ENCODE results near the gene CDK11A. TPM values are rescaled to one million over a fixed set of nuclear protein-coding genes. Genes with fewer than 3 reads are reported as not detected.
"Not testable (repeated sequence)": the region's sequence is repeated elsewhere in the genome, so short reads cannot be mapped to it uniquely, and the experiment has no call there.

CDK11A gene
- total and polyA plus RNA-seq, 5 experiments from 2014 or later, result 14.2 to 173 (median 28.6) TPM

GRCh38 chr1:1729116-1729816 is 5.1 kb upstream of the CDK11A start:
- peaks cover 0 to 12% (median 5%) of the 10 kb centered on the region in 4 donors for H3K4me1 Mint-ChIP-seq
- not testable (repeated sequence) for H3K4me3 Mint-ChIP-seq

GRCh38 chr1:1728308-1729005 is 4.3 kb upstream of the CDK11A start:
- DNase-seq, result peak in 1 of 10 donors; percentile 27
- not testable (repeated sequence) for ATAC-seq
- H3K36me3 Mint-ChIP-seq, result peaks cover 0 to 27% (median 1%) of the 10 kb centered on the region in 3 donors

More at GRCh38 chr1:1729116-1729816, 5.1 kb upstream of the CDK11A start:
- DNase-seq, ATAC-seq, H3K9me3 Mint-ChIP-seq, H3K27me3 Mint-ChIP-seq: not testable (repeated sequence)
- Mint-ChIP-seq H3K27ac (peak overlapping the region in 8 of 10 donors; percentile 15 to 83 (median 68)), H3K36me3 (peaks cover 0 to 28% (median 1%) of the 10 kb centered on the region in 3 donors)
- POLR2A ChIA-PET, result interaction anchor here (1.1 kb wide), 1 partner anchor 64 kb away, joined by 3 read pairs; no protein-coding TSS in a partner anchor

GRCh38 chr1:1727131-1727651 is 3.0 kb upstream of the CDK11A start:
- DNase-seq, ATAC-seq, H3K27me3 Mint-ChIP-seq, POLR2A ChIA-PET, H3K9me3 Mint-ChIP-seq: not testable (repeated sequence)
- H3K4me1 Mint-ChIP-seq, result peaks cover 0 to 12% (median 4%) of the 10 kb centered on the region in 4 donors
- peaks cover 0 to 21% (median under 1%) of the 10 kb centered on the region in 3 donors for H3K36me3 Mint-ChIP-seq
- H3K27ac Mint-ChIP-seq, result peak overlapping the region in 5 of 10 donors; percentile 7 to 82 (median 41)
- H3K4me3 Mint-ChIP-seq, result peak overlapping the region in 2 of 10 donors; percentile 10 to 42

More at GRCh38 chr1:1728308-1729005, 4.3 kb upstream of the CDK11A start:
- H3K27ac Mint-ChIP-seq, result peak overlapping the region in 8 of 10 donors; percentile 31 to 92 (median 84)
- peak overlapping the region in 6 of 10 donors; percentile 23 to 58 (median 34) for H3K4me3 Mint-ChIP-seq
- H3K27me3 Mint-ChIP-seq, H3K9me3 Mint-ChIP-seq, POLR2A ChIA-PET: not testable (repeated sequence)
- H3K4me1 Mint-ChIP-seq, result peaks cover 0 to 13% (median 6%) of the 10 kb centered on the region in 4 donors

GRCh38 chr1:1726088-1726487 is 1.9 kb upstream of the CDK11A start:
- peak overlapping the region in 8 of 10 donors; percentile 41 to 82 (median 68) for H3K27ac Mint-ChIP-seq
- H3K9me3 Mint-ChIP-seq, H3K27me3 Mint-ChIP-seq, ATAC-seq, DNase-seq: not testable (repeated sequence)
- peaks cover 0 to 19% (median 8%) of the 10 kb centered on the region in 4 donors for H3K4me1 Mint-ChIP-seq
- peaks cover 0 to 19% (median 3%) of the 10 kb centered on the region in 3 donors for H3K36me3 Mint-ChIP-seq
- peak overlapping the region in 8 of 10 donors; percentile 18 to 59 (median 30) for H3K4me3 Mint-ChIP-seq
- POLR2A ChIA-PET, result interaction anchor here (0.5 kb wide), 1 partner anchor 157 kb away, joined by 3 read pairs; no protein-coding TSS in a partner anchor

- POLR2A ChIA-PET, result interaction anchor here (0.6 to 1.7 kb wide), 2 partner anchors 63 to 161 kb away, joined by 3 to 5 read pairs; no protein-coding TSS in a partner anchor
- no peaks in the 10 kb centered on the region for H3K27me3 Mint-ChIP-seq
- H3K9me3 Mint-ChIP-seq, result no peaks in the 10 kb centered on the region
- H3K27ac Mint-ChIP-seq, result peak overlapping the region in 4 of 10 donors; percentile 39 to 71 (median 66)
- H3K36me3 Mint-ChIP-seq, result peaks cover 2 to 55% (median 5%) of the 10 kb centered on the region in 3 donors
- H3K4me1 Mint-ChIP-seq, result peaks cover 0 to 17% (median 6%) of the 10 kb centered on the region in 4 donors
- ATAC-seq (no peak), DNase-seq (no peak)
- H3K4me3 Mint-ChIP-seq, result peak overlapping the region in 3 of 10 donors; percentile 13 to 50 (median 45)
Observed at GRCh38 chr1:1721201-1721600, 3.0 kb downstream of the CDK11A start.

GRCh38 chr1:1715109-1715883 is 8.9 kb downstream of the CDK11A start:
- peaks cover 4 to 62% (median 5%) of the 10 kb centered on the region in 3 donors for H3K36me3 Mint-ChIP-seq
- DNase-seq, H3K4me3 Mint-ChIP-seq, H3K9me3 Mint-ChIP-seq, H3K27me3 Mint-ChIP-seq, POLR2A ChIA-PET, H3K4me1 Mint-ChIP-seq, ATAC-seq: not testable (repeated sequence)
- H3K27ac Mint-ChIP-seq, result peak overlapping the region in 1 of 10 donors; percentile 39

GRCh38 chr1:1707897-1708296 is 16.3 kb downstream of the CDK11A start:
- H3K9me3 Mint-ChIP-seq, H3K4me3 Mint-ChIP-seq, H3K36me3 Mint-ChIP-seq, H3K27ac Mint-ChIP-seq, H3K27me3 Mint-ChIP-seq, ATAC-seq, DNase-seq, POLR2A ChIA-PET, H3K4me1 Mint-ChIP-seq: not testable (repeated sequence)

- H3K27me3 Mint-ChIP-seq, DNase-seq, POLR2A ChIA-PET, H3K9me3 Mint-ChIP-seq, H3K27ac Mint-ChIP-seq, ATAC-seq, H3K4me3 Mint-ChIP-seq, H3K4me1 Mint-ChIP-seq: not testable (repeated sequence)
- H3K36me3 Mint-ChIP-seq, result peaks cover 0 to 11% (median 2%) of the 10 kb centered on the region in 3 donors
Observed at GRCh38 chr1:1707241-1707640, 16.9 kb downstream of the CDK11A start.

GRCh38 chr1:1705623-1706022 is 18.5 kb downstream of the CDK11A start:
- H3K4me1 Mint-ChIP-seq, H3K27ac Mint-ChIP-seq, POLR2A ChIA-PET, DNase-seq, H3K9me3 Mint-ChIP-seq, H3K27me3 Mint-ChIP-seq, ATAC-seq, H3K4me3 Mint-ChIP-seq: not testable (repeated sequence)
- peaks cover 0 to 11% (median 2%) of the 10 kb centered on the region in 3 donors for H3K36me3 Mint-ChIP-seq

- H3K27ac Mint-ChIP-seq, H3K27me3 Mint-ChIP-seq, DNase-seq, H3K9me3 Mint-ChIP-seq, POLR2A ChIA-PET, H3K4me1 Mint-ChIP-seq, H3K4me3 Mint-ChIP-seq, ATAC-seq: not testable (repeated sequence)
- H3K36me3 Mint-ChIP-seq, result peaks cover 0 to 11% (median 2%) of the 10 kb centered on the region in 3 donors
Observed at GRCh38 chr1:1704284-1704957, 19.7 kb downstream of the CDK11A start.

- H3K27me3 Mint-ChIP-seq, result no peaks in the 10 kb centered on the region
- H3K4me3 Mint-ChIP-seq, result no peak overlapping the region
- peaks cover 0 to 1% (median under 1%) of the 10 kb centered on the region in 4 donors for H3K4me1 Mint-ChIP-seq
- POLR2A ChIA-PET, result no interaction called here
- peaks cover 0 to 11% (median 2%) of the 10 kb centered on the region in 3 donors for H3K36me3 Mint-ChIP-seq
- no peak for ATAC-seq
- H3K9me3 Mint-ChIP-seq, result no peaks in the 10 kb centered on the region
- no peak for DNase-seq
- peak overlapping the region in 1 of 10 donors; percentile 17 for H3K27ac Mint-ChIP-seq
Observed at GRCh38 chr1:1703796-1704195, 20.4 kb downstream of the CDK11A start.
